NCI-H226 (cell line): Measurements from ENCODE around the gene LRRC58.

ENCODE experiments used
- DNase-seq: peaks from one replicate; pipeline ENCODE4 v3.0.0-alpha.2; 2015

LRRC58 gene

GRCh38 chr3:120274739-120275167 is 74.4 kb downstream of the LRRC58 start:
- no peak for DNase-seq
